SU-DHL-6 (cell line): ENCODE measurements around the gene HCRTR1.

Source experiments
- CTCF ChIP-seq: fragments of 200-600 bp; sonication (generic); IDR thresholded peaks from one replicate; pipeline ENCODE4 v1.5.1; 2017; ENCODE audit warnings: antibody characterized with exemption, mild to moderate bottlenecking, low read length, moderate library complexity; ENCODE audit not compliant: insufficient read depth, poor library complexity, severe bottlenecking
- EZH2phosphoT487 ChIP-seq: fragments of 200-600 bp; sonication (generic), shearing (Covaris generic); conservative IDR thresholded peaks from 2 replicates; pipeline ENCODE4 v1.6.1; 2018; ENCODE audit warnings: mild to moderate bottlenecking, antibody characterized with exemption, low read length, moderate library complexity, mixed read lengths

DNA sequence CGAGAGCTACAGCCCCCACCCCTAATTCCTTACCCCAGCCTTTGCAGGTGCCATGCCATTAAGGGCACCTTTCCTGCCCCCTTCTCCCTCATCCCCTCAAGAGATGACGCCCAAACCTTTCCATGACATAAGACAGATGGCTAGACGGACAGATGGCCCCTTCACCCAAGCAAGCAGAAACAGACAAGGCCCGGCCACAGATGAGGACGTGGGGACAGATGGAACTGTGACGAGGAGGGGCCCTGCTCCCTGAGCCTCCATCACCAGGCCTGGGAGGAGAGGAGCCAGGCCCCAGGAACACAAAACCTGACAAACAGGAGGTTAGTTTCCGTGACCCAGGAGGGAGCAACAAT lies 51.9 kb downstream of the HCRTR1 start:
- TF ChIP-seq CTCF (no peak), EZH2phosphoT487 (no peak)
